IPS-11a (cell line): Measurements from ENCODE around the gene CD300E.

ENCODE experiments used
- H3K4me3 ChIP-seq: one replicate; pipeline ENCODE4 v1.5.1; 2013; ENCODE audit warnings: low read depth, low read length, control low read depth

The CD300E gene, protein sequence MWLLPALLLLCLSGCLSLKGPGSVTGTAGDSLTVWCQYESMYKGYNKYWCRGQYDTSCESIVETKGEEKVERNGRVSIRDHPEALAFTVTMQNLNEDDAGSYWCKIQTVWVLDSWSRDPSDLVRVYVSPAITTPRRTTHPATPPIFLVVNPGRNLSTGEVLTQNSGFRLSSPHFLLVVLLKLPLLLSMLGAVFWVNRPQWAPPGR

DNA sequence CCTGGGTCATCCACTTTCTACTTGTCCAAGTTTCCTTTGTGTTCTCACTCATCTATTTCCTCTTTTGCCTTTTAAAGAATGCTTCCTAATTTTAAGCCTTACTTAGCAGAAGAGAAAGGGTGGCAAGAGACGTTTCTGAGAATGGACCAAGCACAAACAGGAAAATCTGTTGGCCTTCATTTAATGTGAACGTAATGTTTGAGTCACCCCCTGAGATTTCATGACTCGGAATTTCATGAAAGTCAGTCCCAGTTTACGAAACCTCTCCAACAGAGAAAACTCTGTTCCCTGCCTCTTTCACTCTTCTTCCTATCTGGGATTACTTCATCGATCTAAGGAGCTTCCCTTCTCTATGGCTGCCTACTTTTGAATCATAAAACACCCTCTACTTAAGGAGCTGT, at the start of gene CD300E:
CD300E (minus strand) TSS at position 46 of the 401 bp plus-strand sequence. CDS start 117 bp downstream, outside the sequence.
- H3K4me3 ChIP-seq: no peak within 1 kb of the TSS

DNA sequence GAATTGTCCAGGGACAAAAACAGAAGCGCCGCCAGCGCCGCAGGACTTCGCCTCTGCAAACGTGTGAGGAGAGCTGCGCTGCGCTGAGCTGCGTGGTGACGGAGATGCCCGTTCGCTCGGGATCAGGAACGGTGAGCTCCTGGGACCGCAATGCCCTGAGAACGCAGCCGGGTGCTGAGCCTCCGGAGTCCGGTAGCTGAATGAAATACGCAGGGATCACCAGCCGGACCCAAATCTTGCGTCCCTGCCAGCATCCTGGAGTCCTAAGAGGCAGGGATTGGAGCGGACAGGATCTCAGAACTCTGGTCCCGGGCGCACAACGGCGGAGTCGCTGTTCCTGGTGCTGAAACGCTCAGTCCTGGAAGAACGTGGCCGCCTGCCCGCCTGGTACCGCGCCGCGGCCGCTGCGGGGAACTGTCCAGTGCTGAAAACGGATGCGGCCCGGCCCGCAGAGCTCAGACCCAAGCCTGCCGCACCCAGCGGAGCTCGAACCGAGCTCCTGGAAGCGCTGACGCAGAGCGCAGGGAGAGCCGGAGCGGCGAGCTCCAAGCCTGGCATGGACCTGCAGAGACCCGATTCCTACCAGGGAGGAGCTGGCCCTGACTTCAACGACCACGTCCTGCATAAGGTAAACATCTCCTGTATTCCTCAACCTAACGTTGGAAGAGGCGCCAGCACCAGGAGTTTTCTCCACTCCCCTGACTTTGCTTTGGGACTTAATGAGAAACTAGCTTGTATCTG, 47.7 kb upstream of the CD300E start:
- H3K4me3 ChIP-seq: no peak overlapping the region

- no peak overlapping the region for H3K4me3 ChIP-seq
Observed at GRCh38 chr17:74670329-74670728, 46.8 kb upstream of the CD300E start.

DNA sequence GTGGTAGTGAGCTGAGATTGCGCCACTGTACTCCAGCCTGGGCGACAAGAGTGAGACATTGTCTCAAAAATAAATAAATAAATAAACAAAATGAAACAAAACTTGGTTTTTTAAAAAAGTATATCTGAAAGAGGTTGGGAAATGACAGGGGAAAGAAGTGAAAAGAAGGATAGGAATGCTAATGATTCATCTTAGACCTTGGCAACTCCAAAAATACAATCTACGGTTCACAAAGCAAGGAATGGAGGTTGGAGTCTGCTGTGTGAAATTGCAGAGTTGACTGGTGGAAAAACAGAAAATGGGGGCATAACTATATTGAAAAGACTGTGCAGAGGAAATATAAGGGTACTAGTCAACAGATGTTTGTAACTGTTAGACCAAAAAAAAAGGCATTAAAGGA, 40.0 kb upstream of the CD300E start:
- no peak overlapping the region for H3K4me3 ChIP-seq

DNA sequence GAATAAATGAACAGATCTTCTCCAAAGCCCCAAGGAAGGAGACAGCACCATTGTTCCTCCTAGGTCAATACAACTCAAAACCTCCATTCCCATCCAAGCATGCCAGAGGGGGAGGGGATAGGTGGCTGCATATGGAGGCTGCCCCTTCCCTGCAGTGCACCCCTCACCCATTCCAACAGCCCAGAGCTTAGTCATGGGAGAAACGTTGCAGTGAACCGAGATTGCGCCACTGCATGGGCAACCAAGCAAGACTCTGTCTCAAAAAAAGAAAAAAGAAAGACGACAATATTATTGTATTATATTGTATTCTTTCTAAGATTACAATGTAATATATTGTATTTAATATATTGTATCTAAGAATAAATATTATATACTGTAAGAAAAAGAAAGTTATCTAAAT, 36.4 kb upstream of the CD300E start:
- H3K4me3 ChIP-seq: no peak overlapping the region

DNA sequence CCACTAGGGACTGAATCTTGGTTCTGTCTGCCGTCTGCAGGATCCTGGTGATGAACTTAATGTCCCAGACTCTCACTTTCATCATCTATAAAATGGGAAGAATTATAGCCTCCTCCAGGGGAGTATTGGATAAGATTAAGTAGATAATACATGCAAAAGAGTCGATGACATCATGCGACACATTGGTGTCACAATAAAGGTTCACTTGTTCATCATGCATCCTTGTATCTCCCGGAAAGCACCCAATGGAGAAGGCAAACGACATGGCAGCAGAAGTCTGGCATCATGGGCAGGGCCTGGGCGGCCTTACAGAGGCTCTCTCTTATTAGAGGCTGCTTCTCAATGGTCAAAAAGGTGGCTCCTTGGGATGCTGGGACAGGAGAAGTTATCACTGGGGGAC, 35.1 kb upstream of the CD300E start:
- no peak overlapping the region for H3K4me3 ChIP-seq

DNA sequence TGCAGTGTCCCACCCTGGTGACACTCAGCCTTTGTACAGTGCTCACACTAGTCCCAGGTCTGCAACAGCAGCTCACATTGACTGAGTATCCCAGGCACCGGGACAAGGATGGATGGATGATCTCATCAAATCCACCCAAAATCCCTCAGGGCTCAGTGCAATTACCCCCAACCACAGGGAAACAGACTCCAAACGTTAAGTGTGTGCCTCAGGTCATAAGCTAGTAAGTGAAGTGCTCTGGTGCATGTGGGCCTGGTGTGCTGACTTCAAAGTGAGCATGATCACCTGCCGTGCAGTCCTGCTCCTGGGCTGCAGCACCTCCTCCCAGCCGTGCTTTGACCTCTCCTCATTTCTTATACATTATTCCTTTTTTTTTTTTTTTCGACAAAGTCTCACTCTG, 31.2 kb upstream of the CD300E start:
- no peak overlapping the region for H3K4me3 ChIP-seq

DNA sequence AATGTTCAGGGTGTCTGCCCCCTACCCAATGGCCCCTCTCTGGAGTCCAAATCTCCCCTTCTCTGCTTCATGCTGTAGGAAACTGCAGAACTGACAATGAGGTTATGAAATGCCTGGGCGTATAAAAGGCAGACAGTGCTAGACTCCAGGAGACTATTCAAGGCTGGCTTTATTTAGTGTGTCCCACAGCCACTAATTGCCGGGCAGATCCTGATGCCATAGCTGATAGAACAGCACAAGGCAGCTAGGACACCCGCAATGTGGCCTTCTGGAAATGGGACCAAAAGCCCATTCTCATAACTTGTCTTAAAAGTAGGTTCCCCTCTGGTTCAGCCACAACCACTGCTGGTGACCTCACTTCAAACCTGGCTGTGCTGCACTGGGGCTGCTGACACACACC, 28.5 kb upstream of the CD300E start:
- H3K4me3 ChIP-seq: no peak overlapping the region

DNA sequence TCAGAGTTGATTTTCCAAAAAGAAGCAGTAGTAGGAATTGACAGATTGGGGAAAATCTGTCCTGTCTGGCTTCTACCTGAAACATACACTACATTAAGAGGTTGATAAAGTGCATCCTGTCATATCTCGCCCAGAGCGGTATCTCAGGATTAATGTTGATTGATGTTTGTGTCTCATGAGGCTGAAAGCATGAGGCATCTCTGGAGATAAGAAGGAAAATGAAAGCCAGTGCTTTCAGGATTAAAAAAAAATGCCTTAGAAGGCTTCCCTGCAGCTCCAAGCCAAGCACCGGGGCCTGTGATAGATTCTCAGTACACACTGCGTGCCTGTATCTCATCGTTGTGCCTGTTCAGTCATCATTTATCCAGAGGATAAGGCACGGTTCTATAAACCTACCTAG, 26.4 kb upstream of the CD300E start:
- no peak overlapping the region for H3K4me3 ChIP-seq

DNA sequence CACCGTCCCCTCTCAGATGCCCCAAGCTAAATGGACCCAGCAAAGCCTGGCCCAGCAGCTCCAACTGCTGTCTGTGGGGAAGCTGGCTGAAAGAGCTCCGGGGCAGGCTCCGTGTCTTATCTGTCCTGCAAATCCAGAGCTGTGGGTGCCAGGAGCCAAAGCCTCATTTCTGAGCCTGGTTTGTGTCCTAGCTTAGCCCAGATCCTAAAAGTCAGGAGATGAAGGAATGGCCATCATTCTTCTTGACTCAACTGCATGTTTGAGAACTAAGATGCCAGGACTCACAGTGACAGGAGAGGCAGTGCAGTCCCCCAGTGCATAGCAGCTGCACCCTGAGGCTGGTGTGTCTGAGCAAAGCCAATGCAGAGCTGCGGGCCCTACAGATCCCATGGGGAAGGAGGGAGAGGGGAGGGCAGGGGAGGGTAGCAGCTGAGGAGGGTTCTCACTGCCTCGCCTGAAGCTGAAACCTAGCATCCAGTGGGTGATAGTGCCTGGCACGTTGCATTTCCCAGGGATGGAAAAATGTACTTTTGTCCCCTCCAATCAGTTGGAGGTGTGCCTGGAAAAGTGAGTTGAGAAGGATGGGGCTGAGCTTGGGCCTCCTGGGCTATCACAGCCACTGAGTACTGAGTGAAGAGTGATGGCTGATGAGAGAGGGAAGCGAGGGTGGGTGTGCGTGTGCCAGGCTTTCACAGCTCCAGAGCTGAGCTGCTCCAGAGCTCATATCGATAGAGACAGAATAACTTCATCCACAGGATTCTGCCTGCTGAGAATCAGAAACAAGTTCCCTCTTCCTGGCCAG, 24.5 kb upstream of the CD300E start:
- H3K4me3 ChIP-seq: no peak overlapping the region

GRCh38 chr17:74646231-74646630, 22.7 kb upstream of the CD300E start:
- H3K4me3 ChIP-seq: no peak overlapping the region

GRCh38 chr17:74645010-74645409, 21.5 kb upstream of the CD300E start:
- H3K4me3 ChIP-seq: no peak overlapping the region

DNA sequence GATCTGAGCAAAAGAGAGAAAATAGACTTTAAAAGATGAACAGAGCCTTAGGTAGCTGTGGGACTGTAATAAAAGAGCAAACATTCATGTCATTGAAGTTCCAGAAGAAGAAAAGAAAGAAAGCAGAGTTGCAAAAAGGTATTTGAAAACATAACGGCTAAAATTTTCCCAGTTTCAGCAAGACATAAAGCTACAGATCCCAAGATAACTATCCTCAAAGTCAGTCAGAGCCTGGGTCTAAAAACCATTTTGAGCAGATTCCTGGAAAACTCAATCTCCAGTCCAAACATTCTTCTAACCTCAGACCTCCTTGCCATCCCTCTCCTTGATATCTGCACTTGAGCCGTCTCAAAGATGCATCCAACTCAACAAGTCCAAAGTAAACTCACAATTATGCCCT, 20.9 kb upstream of the CD300E start:
- H3K4me3 ChIP-seq: no peak overlapping the region

DNA sequence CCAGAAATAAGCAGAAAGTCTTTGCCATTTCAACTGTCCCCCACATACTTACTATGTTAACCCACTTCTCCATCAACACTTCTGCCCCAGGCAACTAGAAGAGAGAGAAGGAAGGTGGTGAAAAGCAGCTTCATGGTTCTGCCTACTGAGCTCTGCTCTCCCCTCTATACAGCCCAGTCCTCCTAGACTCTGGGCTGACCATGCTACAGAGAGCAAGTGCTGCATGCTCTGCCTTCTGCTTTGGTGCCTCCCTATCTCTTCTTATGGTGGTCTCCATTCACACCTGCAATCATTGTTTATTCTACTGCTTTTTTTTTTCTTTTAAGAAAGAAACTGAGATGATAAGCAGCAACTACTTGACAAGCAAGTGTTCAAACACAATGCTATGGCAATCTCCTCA, 20.3 kb upstream of the CD300E start:
- no peak overlapping the region for H3K4me3 ChIP-seq

- H3K4me3 ChIP-seq: no peak overlapping the region
Observed at GRCh38 chr17:74642995-74643394, 19.5 kb upstream of the CD300E start.

DNA sequence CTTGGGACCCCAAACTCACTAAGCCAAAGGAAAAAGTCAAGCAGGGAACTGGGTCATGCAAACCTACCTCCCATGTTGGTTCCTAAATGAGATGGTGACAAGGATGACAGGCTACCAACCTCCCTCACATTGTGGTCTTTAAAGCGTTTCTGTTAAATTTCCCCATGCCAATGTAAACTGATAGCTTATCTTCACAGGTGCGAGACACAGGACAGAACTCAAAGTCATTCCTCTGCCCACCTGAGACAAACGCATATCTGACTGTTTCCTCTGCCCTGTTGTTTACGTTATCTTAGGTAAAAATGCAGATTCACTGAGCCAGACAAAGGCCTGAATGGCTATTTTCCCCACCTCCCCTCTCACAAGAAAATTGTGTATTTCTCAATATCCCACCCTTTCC, 19.0 kb upstream of the CD300E start:
- no peak overlapping the region for H3K4me3 ChIP-seq

- no peak overlapping the region for H3K4me3 ChIP-seq
Observed at GRCh38 chr17:74641958-74642298, 18.4 kb upstream of the CD300E start.

DNA sequence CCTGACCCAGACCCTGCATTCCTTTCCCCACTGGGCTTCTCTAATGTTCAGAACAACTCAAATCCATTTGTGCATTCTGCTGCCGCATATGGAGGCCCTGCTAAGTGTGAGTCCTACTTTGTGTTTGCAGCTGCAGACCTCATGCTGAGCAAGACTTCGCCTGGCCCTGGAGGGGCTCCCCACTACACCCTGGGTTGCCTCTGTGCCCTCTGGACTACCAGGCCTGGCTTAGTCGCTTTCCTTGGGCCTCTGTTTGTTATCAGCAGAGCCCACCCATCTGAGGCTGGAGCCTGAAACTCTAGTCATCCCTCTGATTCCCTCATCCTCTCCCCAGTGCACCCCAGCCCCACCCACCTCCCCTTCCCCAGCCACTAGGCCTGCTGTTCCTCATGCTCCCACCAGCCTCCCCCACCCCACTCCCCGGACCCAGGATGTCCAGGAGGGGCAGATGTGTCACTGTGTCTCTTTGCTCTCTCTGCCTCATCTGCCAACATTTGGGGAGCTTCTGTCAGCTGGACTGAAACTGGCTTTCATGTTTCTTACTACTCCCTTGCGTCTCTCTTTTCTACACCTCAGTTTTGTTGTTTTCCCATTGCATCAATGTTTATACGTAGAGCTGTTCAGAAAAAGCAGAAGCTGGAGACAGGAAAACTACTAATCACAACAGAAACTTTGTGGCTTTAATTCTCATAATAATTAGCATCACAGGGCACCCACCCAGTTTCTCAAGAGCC, 17.9 kb upstream of the CD300E start:
- no peak overlapping the region for H3K4me3 ChIP-seq

- no peak overlapping the region for H3K4me3 ChIP-seq
Observed at GRCh38 chr17:74639704-74640151, 16.2 kb upstream of the CD300E start.

DNA sequence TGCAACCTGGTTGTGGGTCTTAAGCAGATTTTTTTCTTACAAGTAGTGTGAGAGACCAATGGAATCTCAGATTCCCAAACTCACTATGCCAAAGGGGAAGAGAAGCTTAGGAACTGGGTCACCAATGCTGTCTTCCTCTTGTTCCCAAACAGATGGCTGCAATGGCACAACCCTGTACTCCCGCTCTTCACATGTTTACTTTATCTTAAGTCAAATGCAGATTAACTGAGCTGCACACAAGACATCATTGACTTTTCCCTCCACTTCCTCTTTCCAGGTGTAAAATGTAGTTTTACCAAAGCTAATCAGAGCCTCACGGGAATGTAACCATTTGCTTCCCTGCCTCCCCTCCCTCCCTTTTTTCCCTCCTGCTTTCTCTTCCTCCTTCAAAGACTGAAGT, 14.4 kb upstream of the CD300E start:
- no peak overlapping the region for H3K4me3 ChIP-seq

DNA sequence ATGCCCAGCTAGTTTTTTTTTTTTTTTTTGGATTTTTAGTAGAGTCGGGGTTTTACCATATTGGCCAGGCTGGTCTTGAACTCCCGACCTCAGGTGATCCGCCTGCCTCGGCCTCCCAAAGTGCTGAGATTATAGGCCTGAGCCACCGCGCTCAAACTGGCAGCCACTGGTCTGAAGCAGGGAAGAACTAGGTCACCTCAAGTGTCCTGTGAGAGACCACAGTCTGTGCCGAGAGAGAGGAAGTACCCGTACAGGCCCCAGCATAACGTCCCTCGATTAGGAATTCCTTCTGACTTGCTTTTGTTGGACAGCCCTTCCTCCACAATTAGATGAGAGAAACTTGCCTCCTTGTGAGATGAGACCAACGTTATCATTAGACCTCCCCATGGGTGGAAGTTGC, 13.7 kb upstream of the CD300E start:
- H3K4me3 ChIP-seq: no peak overlapping the region
